Stimulated activated memory B cell treated with anti-CD40 and anti-IgM and Interleukin-4, amounts not matched to agents 10 μg/mL and 1 μg/mL and 100 μg/mL, for 72 hours (primary cell): Measurements from ENCODE around the gene CASZ1.
A peak's percentile ranks its signal among the peaks of the same experiment; 100 is the strongest.

Experiments used
- ATAC-seq: fragments of 150-1000 bp; cut with Tn5 transposase; 2 replicates; pipeline ENCODE4 v1.10.0; 2021
- H3K27ac Mint-ChIP-seq: one replicate; pipeline ENCODE4 v1.8.0; 2022; ENCODE audit warnings: mild to moderate bottlenecking, mixed read lengths
- H3K27me3 Mint-ChIP-seq: one replicate; pipeline ENCODE4 v1.8.0; 2022; ENCODE audit warnings: mixed read lengths
- H3K36me3 Mint-ChIP-seq: one replicate; pipeline ENCODE4 v1.8.0; 2022; ENCODE audit warnings: mixed read lengths
- H3K4me1 Mint-ChIP-seq: one replicate; pipeline ENCODE4 v1.8.0; 2022; ENCODE audit warnings: mixed read lengths
- H3K4me3 Mint-ChIP-seq: one replicate; pipeline ENCODE4 v1.8.0; 2022; ENCODE audit warnings: mild to moderate bottlenecking, moderate library complexity, mixed read lengths
- H3K9me3 Mint-ChIP-seq: one replicate; pipeline ENCODE4 v1.8.0; 2022; ENCODE audit warnings: mixed read lengths

The CASZ1 gene

DNA sequence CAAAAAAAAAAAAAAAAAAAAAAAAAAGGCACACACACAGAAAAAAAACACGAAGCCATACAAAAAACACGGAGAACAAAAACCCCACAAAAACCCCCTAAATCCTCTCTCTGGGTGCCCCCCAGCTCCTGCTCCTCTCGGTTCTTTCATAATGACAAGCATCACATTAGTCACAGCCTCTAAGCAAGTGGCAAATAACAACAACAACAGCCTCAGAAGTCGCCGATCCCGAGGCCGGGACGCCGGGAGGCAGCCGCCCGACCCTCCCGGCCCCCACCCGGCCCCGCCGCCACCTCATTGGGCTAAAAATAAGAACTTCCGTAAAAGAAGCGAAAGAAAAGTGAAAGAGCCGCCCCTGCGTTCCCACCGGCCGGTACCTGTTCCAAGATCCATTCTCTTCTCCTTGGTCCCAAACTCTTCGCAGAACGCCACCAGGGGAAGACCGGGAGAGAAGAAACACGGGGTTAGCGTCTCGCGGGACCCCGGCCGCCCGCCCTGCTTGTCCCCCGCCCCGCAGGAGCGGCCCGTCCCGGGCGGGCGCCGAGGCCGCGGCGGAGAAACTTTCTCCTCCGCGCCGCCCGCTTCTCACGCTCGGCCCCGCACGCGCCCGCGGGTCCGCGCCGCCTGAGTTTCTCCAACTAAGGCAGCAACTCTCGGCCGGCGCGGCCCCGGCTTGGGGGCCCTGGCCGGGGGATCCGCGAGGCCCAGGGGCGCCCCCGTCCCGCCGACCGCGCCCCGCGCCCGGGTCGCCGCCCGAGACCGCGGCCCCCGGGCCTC, 102.8 kb downstream of the CASZ1 start:
- Mint-ChIP-seq H3K4me1 (peaks cover 55% of the 10 kb centered on the region), H3K27ac (peak overlapping the region; percentile 78), H3K27me3 (no peaks in the 10 kb centered on the region), H3K4me3 (peak overlapping the region; percentile 82), H3K9me3 (no peaks in the 10 kb centered on the region), H3K36me3 (no peaks in the 10 kb centered on the region)
- peak; percentile 49 for ATAC-seq

DNA sequence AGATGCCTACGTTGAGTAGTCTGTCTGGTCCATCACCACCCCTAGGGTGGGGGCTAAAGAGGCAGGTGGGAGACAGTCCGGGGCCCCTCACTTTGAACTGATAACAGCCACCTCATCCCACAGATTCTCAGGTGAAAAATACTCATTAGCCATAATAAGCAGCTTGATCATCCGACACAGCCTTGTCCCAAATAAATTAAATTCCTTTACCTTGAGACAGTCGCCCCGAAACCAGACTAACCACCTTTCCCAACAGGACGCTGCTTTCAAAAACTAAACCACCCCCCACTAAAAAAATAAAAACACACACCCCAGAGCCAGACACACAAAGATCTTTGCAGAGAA, 103.3 kb downstream of the CASZ1 start:
- peak overlapping the region; percentile 78 for H3K27ac Mint-ChIP-seq
- no peaks in the 10 kb centered on the region for H3K9me3 Mint-ChIP-seq
- H3K36me3 Mint-ChIP-seq: peaks cover under 1% of the 10 kb centered on the region
- H3K4me1 Mint-ChIP-seq: peaks cover 61% of the 10 kb centered on the region
- ATAC-seq: no peak
- no peaks in the 10 kb centered on the region for H3K27me3 Mint-ChIP-seq
- peak overlapping the region; percentile 82 for H3K4me3 Mint-ChIP-seq

DNA sequence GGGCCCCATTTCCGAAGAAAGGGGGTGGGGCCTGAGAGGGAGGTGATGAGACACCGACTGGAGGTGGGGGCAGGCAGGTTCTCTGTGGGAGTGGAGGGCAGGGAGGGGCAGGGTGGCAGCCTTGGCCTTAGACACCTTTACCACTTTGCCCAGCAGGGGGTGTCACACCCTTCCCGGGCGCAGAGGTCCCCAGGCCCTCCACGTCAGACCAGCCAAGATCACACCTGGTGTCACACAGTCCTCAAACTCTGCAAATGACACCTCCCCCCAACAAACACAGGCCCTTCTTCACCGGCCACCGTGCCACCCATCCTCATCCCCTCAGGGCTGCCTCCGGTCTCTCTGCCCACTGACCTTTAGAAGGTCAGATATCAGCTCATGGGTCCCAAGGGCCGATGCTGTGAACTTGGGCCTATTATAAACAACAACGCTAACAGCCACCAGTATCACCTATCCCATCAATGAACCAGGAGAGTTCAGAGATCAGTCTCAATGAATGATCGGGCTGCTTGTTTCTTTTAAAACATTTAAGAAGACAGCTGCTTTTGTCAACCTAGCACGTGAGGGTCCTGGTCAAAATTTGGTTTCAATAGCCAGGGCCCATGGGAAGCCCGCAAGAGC, 103.9 kb downstream of the CASZ1 start:
- peak overlapping the region; percentile 82 for H3K4me3 Mint-ChIP-seq
- no peaks in the 10 kb centered on the region for H3K27me3 Mint-ChIP-seq
- peak; percentile 57 for ATAC-seq
- H3K4me1 Mint-ChIP-seq: peaks cover 67% of the 10 kb centered on the region
- no peaks in the 10 kb centered on the region for H3K9me3 Mint-ChIP-seq
- H3K27ac Mint-ChIP-seq: peak overlapping the region; percentile 78
- peaks cover 5% of the 10 kb centered on the region for H3K36me3 Mint-ChIP-seq

- Mint-ChIP-seq H3K27me3 (no peaks in the 10 kb centered on the region), H3K4me1 (peaks cover 74% of the 10 kb centered on the region), H3K4me3 (no peak overlapping the region), H3K27ac (peak overlapping the region; percentile 78), H3K36me3 (peaks cover 5% of the 10 kb centered on the region), H3K9me3 (no peaks in the 10 kb centered on the region)
- no peak for ATAC-seq
These were observed 104.7 kb downstream of the CASZ1 start for GRCh38 chr1:10691740-10692125.

- peak overlapping the region; percentile 78 for H3K27ac Mint-ChIP-seq
- ATAC-seq: no peak
- H3K4me1 Mint-ChIP-seq: peaks cover 74% of the 10 kb centered on the region
- H3K36me3 Mint-ChIP-seq: peaks cover 7% of the 10 kb centered on the region
- H3K9me3 Mint-ChIP-seq: no peaks in the 10 kb centered on the region
- H3K27me3 Mint-ChIP-seq: no peaks in the 10 kb centered on the region
- H3K4me3 Mint-ChIP-seq: no peak overlapping the region
These were observed 105.2 kb downstream of the CASZ1 start for GRCh38 chr1:10691075-10691739.

GRCh38 chr1:10690484-10690883, 106.0 kb downstream of the CASZ1 start:
- Mint-ChIP-seq H3K36me3 (peaks cover 10% of the 10 kb centered on the region), H3K4me1 (peaks cover 70% of the 10 kb centered on the region), H3K27ac (no peak overlapping the region), H3K27me3 (no peaks in the 10 kb centered on the region), H3K4me3 (no peak overlapping the region), H3K9me3 (no peaks in the 10 kb centered on the region)
- no peak for ATAC-seq

- ATAC-seq: no peak
- H3K9me3 Mint-ChIP-seq: no peaks in the 10 kb centered on the region
- peaks cover 17% of the 10 kb centered on the region for H3K36me3 Mint-ChIP-seq
- H3K27ac Mint-ChIP-seq: no peak overlapping the region
- H3K4me1 Mint-ChIP-seq: peaks cover 68% of the 10 kb centered on the region
- H3K4me3 Mint-ChIP-seq: no peak overlapping the region
- no peaks in the 10 kb centered on the region for H3K27me3 Mint-ChIP-seq
These were observed 108.0 kb downstream of the CASZ1 start for GRCh38 chr1:10688409-10688786.

GRCh38 chr1:10687782-10688408, 108.6 kb downstream of the CASZ1 start:
- no peak for ATAC-seq
- H3K36me3 Mint-ChIP-seq: peaks cover 20% of the 10 kb centered on the region
- H3K4me3 Mint-ChIP-seq: no peak overlapping the region
- H3K27me3 Mint-ChIP-seq: no peaks in the 10 kb centered on the region
- H3K4me1 Mint-ChIP-seq: peaks cover 68% of the 10 kb centered on the region
- H3K27ac Mint-ChIP-seq: no peak overlapping the region
- no peaks in the 10 kb centered on the region for H3K9me3 Mint-ChIP-seq

DNA sequence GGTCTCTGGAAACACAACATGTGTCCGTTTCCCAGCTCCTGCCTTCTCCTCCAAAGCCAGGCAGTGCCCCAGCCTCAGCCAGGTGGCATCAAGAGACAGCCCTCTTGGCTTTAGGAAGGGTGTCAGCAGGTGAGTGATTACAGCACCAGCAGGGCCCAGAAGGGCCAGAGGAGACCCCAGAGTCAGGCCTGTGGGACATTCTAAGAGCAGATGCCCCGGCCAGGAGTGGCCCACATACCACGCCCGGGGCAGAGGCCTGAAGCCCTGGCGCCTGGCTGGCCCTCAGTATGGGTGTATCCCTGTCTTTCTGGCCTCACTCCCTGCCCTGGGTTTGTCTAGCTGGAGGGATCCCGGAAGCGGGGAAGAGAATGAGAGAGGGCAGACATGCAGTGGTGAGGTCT, 109.2 kb downstream of the CASZ1 start:
- peaks cover 20% of the 10 kb centered on the region for H3K36me3 Mint-ChIP-seq
- no peak for ATAC-seq
- no peaks in the 10 kb centered on the region for H3K9me3 Mint-ChIP-seq
- peaks cover 68% of the 10 kb centered on the region for H3K4me1 Mint-ChIP-seq
- peak overlapping the region; percentile 34 for H3K27ac Mint-ChIP-seq
- H3K4me3 Mint-ChIP-seq: no peak overlapping the region
- H3K27me3 Mint-ChIP-seq: no peaks in the 10 kb centered on the region

- Mint-ChIP-seq H3K4me1 (peaks cover 68% of the 10 kb centered on the region), H3K9me3 (no peaks in the 10 kb centered on the region), H3K27ac (peak overlapping the region; percentile 34), H3K36me3 (peaks cover 20% of the 10 kb centered on the region), H3K4me3 (no peak overlapping the region), H3K27me3 (no peaks in the 10 kb centered on the region)
- ATAC-seq: no peak
These were observed 109.9 kb downstream of the CASZ1 start for GRCh38 chr1:10686404-10687040.

DNA sequence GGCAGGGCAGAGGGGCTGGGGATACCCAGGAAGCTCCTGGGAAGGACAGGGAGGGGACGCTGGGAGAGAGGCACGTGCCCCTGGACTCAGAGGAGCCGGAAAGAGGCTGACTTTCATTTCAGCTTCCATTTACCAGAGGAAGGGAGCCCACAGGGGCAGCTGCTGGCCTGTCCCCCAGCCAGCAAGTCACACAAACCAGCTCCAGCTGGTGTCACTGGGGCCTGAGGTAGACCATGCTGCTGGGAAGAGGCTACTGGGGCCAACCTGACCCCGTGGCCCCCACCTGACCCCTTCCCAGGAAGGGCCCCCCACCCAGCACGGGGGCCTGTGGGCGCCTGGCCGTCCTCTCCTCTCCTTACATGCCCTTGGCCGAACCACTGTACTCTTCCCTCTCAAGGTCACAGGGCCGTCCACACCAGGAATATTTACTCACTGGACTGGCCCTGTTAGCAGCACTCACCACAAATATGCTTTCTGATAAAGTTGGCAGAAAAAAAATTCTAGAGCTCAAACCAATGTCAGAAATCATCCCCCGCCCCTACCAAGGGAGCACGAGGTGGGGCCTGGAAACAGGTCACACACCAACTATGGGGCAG, 110.5 kb downstream of the CASZ1 start:
- peaks cover 20% of the 10 kb centered on the region for H3K36me3 Mint-ChIP-seq
- H3K27me3 Mint-ChIP-seq: no peaks in the 10 kb centered on the region
- no peak overlapping the region for H3K4me3 Mint-ChIP-seq
- ATAC-seq: no peak
- peaks cover 68% of the 10 kb centered on the region for H3K4me1 Mint-ChIP-seq
- no peaks in the 10 kb centered on the region for H3K9me3 Mint-ChIP-seq
- H3K27ac Mint-ChIP-seq: peak overlapping the region; percentile 34

DNA sequence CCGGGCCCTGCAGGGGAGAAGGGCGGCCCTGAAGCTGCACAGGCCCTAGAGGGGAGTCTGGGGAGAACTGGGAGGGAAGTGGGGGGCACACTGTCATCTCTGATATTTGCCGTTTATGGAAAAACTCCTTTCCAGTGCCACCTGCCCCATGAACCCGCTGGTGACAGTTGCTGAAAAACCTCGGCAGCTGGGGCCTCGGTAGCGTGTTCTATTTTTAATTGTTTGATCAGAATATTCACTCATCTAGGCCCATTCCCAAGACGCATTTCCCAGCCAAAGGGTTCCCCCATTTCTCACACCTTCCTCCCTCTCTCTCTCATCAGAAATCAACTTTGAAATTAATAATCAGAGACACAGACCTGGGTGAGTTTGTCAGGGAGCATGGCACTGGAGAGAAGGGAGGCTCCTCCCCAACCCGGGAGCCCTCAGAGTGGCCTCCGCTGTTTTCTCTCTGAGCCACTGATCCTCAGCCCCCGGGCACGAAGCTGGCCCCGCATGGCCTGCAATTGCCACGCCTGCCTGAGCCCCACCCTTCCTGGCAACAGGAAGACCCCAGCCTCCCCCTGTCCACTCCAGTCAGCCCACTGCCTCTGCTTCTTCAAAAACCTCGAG, 111.1 kb downstream of the CASZ1 start:
- peaks cover 68% of the 10 kb centered on the region for H3K4me1 Mint-ChIP-seq
- H3K27ac Mint-ChIP-seq: no peak overlapping the region
- peaks cover 20% of the 10 kb centered on the region for H3K36me3 Mint-ChIP-seq
- no peaks in the 10 kb centered on the region for H3K27me3 Mint-ChIP-seq
- H3K4me3 Mint-ChIP-seq: no peak overlapping the region
- no peaks in the 10 kb centered on the region for H3K9me3 Mint-ChIP-seq
- no peak for ATAC-seq

DNA sequence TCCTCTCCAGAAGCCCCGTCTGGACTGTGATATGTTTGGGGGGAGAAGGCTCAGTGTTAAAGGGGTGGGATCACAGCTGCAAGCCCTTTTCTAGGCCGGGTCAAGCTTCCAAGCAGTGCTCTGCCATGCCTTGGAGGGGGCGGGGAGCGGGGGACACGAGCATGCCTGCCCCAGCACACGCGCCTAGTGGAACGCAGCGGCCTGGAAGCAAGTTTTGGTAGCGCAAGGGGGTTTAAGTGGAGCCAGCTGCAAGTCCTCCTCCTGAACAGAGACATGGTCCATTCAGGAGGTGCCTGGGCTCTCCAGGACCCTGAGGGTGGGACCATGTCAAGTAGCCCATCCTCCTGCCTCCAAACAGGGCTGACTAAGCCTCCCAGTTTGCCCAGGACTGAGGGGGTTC, 112.2 kb downstream of the CASZ1 start:
- Mint-ChIP-seq H3K9me3 (no peaks in the 10 kb centered on the region), H3K4me3 (no peak overlapping the region), H3K27me3 (no peaks in the 10 kb centered on the region), H3K36me3 (peaks cover 20% of the 10 kb centered on the region), H3K4me1 (peaks cover 65% of the 10 kb centered on the region), H3K27ac (no peak overlapping the region)
- no peak for ATAC-seq

GRCh38 chr1:10682449-10683309, 113.8 kb downstream of the CASZ1 start:
- Mint-ChIP-seq H3K27ac (no peak overlapping the region), H3K36me3 (peaks cover 14% of the 10 kb centered on the region), H3K4me3 (no peak overlapping the region), H3K27me3 (no peaks in the 10 kb centered on the region), H3K9me3 (no peaks in the 10 kb centered on the region), H3K4me1 (peaks cover 55% of the 10 kb centered on the region)
- no peak for ATAC-seq
